ENCODE measurements around the gene ZCCHC14. TPM values are rescaled to one million over a fixed set of nuclear protein-coding genes. Genes with fewer than 3 reads are reported as not detected.

Gene ZCCHC14
- total RNA-seq, 1 donor from 2014 or later: 50.4 TPM

DNA sequence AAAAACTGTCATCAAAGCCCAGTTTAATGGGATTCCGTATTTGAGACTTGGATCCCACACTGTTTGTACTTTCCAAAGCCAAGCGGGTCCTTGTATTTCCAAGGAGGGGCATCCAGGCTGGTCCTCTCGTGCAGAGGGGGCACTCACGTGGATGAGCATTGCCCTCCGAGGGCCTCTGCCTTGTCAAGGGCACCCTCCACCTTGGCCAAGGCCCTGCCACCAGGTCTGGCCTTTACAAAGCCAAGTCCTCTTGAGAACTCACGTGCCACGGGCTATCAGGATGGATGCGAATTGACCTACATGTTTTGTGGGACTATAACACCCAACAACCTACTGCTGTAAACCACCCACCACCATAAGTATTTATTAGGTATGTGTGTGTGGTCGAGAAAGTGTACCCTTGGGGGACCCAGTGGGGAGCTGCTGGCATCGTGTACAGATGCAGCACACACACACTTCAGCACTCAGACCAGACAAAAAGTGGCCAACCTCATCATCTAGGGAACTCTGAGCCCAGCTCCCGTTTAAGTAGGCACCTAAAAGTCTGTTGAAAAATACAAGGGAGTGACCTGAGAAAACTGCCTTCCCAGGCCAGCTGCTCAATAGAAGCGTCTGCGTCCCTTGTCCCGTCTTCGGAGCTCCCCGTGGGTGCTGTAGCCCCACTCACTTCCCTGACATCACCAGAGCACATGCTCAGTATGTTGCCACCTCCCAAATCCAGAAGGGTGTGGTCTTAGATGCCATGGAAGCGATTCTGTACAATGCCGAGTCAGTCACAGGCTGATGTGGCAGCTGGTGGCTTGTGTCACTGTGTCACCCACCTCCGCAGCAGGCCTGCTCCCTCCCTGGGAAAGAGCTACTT lies 87.8 kb downstream of the ZCCHC14 start:
- DNase-seq (ENCODE audit: low spot score): no peak
- TF ChIP-seq, protein P1, sequence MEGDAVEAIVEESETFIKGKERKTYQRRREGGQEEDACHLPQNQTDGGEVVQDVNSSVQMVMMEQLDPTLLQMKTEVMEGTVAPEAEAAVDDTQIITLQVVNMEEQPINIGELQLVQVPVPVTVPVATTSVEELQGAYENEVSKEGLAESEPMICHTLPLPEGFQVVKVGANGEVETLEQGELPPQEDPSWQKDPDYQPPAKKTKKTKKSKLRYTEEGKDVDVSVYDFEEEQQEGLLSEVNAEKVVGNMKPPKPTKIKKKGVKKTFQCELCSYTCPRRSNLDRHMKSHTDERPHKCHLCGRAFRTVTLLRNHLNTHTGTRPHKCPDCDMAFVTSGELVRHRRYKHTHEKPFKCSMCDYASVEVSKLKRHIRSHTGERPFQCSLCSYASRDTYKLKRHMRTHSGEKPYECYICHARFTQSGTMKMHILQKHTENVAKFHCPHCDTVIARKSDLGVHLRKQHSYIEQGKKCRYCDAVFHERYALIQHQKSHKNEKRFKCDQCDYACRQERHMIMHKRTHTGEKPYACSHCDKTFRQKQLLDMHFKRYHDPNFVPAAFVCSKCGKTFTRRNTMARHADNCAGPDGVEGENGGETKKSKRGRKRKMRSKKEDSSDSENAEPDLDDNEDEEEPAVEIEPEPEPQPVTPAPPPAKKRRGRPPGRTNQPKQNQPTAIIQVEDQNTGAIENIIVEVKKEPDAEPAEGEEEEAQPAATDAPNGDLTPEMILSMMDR (IDR thresholded peaks at IDR 0.05; ENCODE audit: unreplicated experiment): no peak
- Mint-ChIP-seq H3K4me1 (ENCODE audit: unreplicated experiment) (no peaks in the 10 kb centered on the region), H3K36me3 (ENCODE audit: low read depth, unreplicated experiment) (peaks cover 17% of the 10 kb centered on the region), H3K27ac (ENCODE audit: unreplicated experiment) (no peak overlapping the region), H3K9me3 (ENCODE audit: unreplicated experiment) (no peaks in the 10 kb centered on the region), H3K27me3 (ENCODE audit: unreplicated experiment) (no peaks in the 10 kb centered on the region), H3K4me3 (ENCODE audit: unreplicated experiment) (no peak overlapping the region)

DNA sequence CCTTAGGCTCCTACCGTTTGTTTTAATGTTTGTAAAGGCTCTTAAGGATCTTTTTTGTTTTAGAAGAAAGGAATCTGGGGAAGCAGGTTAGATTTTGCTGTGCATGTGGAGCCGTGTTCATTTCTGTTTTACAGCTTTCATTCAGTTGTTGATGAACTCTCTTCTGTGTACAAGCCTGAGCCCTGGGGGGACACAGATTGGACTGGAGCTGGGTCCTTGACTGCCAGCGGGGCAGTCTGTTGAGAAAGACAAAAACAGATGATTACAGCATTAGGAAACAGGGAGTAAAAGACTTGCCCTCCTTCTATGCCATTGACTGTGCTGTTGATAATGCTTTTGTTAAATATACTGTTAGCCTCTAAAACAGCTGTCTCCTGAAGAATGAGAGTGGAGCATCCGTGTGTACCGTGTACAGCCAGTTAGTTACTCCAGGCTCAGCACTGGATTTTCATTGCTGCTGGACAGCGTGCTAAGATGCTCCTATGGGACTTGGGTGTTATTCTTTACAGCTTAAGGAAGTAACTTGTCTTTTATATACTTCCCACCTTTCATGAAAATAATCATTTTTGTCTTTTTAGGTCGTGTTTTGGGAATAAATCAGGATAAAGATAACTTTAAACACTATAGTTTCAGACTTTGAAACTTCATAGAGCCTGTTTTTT lies 97.5 kb downstream of the ZCCHC14 start:
- H3K4me3 Mint-ChIP-seq (ENCODE audit: unreplicated experiment): no peak overlapping the region
- H3K27ac Mint-ChIP-seq (ENCODE audit: unreplicated experiment): no peak overlapping the region
- peaks cover 6% of the 10 kb centered on the region for H3K27me3 Mint-ChIP-seq (ENCODE audit: unreplicated experiment)
- peaks cover 13% of the 10 kb centered on the region for H3K36me3 Mint-ChIP-seq (ENCODE audit: low read depth, unreplicated experiment)
- no peaks in the 10 kb centered on the region for H3K9me3 Mint-ChIP-seq (ENCODE audit: unreplicated experiment)
- TF ChIP-seq, protein P1 (IDR thresholded peaks at IDR 0.05; ENCODE audit: unreplicated experiment): no peak
- no peak for DNase-seq (ENCODE audit: low spot score)
- H3K4me1 Mint-ChIP-seq (ENCODE audit: unreplicated experiment): peaks cover 16% of the 10 kb centered on the region

DNA sequence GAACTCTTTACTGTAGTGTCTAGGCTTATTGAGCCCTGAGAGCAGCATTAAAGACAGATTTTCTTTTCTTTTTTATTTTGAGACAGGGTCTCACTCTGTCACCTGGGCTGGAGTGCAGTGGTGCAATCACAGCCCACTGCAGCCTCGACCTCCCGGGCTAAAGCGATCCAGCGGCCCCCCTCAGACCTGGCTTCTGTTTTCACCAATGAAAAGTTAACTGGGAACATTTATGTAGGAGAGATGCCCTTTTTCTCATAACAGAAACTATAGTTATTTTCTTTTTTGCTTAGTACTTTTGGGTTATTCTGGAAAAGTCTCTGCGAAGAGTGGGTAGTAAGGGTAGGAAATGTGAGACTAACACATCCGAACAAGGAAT lies 99.2 kb downstream of the ZCCHC14 start:
- TF ChIP-seq, protein P1 (IDR thresholded peaks at IDR 0.05; ENCODE audit: unreplicated experiment): no peak
- H3K27me3 Mint-ChIP-seq (ENCODE audit: unreplicated experiment): peaks cover 6% of the 10 kb centered on the region
- peaks cover 16% of the 10 kb centered on the region for H3K4me1 Mint-ChIP-seq (ENCODE audit: unreplicated experiment)
- H3K9me3 Mint-ChIP-seq (ENCODE audit: unreplicated experiment): no peaks in the 10 kb centered on the region
- peaks cover 7% of the 10 kb centered on the region for H3K36me3 Mint-ChIP-seq (ENCODE audit: low read depth, unreplicated experiment)
- peak overlapping the region; percentile 71 for H3K27ac Mint-ChIP-seq (ENCODE audit: unreplicated experiment)
- DNase-seq (ENCODE audit: low spot score): no peak
- H3K4me3 Mint-ChIP-seq (ENCODE audit: unreplicated experiment): peak overlapping the region; percentile 95

DNA sequence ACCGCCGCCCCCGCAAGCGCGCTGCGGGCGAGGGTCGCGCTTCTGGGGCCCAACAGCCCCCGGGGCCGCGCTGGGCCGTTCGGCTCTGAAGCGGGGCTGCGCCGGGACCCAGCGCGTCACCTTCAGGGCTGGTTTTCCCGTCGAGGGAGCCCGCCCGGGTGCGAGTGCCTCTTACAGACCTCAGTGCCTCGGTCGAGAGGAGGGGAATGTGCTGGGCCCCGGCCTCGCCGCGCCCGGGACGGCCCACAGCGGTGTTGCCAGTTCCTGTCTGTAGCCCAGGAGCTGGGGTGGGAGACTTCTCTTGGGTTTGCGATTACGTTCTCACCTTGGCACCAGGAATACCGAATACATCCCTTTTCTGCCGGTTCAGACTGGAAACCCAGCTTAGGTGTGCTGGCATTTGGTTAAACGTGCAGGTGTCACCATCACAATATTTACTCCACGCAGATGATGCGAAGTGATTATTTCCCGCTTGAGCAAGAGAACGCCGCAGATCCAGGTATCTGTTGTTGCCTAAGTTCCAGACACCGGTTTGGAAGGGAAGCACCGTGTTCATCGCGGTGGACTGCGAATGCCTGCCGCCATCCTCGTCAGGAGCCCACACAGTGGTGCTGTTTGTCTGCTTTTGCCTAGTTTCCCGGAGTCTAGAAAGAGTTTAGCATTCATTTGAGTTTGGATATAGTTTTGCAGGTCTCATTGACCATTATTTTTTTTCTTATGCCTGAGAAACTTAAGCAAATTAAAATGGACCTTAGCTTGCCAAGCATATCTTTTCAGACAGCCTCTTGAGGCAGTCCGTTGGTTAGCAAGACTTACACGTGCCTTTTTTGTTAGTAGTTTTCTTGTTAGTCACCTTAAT lies 99.8 kb downstream of the ZCCHC14 start:
- TF ChIP-seq, protein P1 (IDR thresholded peaks at IDR 0.05; ENCODE audit: unreplicated experiment): no peak
- DNase-seq (ENCODE audit: low spot score): peak; percentile 53
- Mint-ChIP-seq H3K27me3 (ENCODE audit: unreplicated experiment) (peaks cover 6% of the 10 kb centered on the region), H3K4me3 (ENCODE audit: unreplicated experiment) (peak overlapping the region; percentile 95), H3K4me1 (ENCODE audit: unreplicated experiment) (peaks cover 17% of the 10 kb centered on the region), H3K36me3 (ENCODE audit: low read depth, unreplicated experiment) (peaks cover 7% of the 10 kb centered on the region), H3K9me3 (ENCODE audit: unreplicated experiment) (no peaks in the 10 kb centered on the region), H3K27ac (ENCODE audit: unreplicated experiment) (peak overlapping the region; percentile 84)

All from endothelial cell (in vitro differentiated cells).